GM12878 (cell line): ENCODE measurements around the gene ANKRD13A. TPM values are rescaled to one million over a fixed set of nuclear protein-coding genes. Genes with fewer than 3 reads are reported as not detected.

Experiments
- ATAC-seq: fragments of 200-7000 bp; cut with Tn5 transposase; 3 replicates; pipeline ENCODE4 v1.9.1; 2020; ENCODE audit warnings: mild to moderate bottlenecking, moderate library complexity
- BruUV-seq: library from RNA; stranded (reverse); fragments of 400-500 nt; replicated peaks from 2 replicates; lab custom pipeline; 2021; lab: Mats Ljungman, UMichigan
- CTCF ChIA-PET: fragments of 300-600 bp; sonication (Branson Sonifier 250); formaldehyde crosslinking; extraction: SDS; loops from one replicate; lab custom pipeline; 2021; ENCODE audit warnings: inconsistent platforms; lab: Yijun Ruan, JAX
- POLR2A ChIA-PET: fragments of 350-600 bp; formaldehyde crosslinking; extraction: SDS; loops from one replicate; lab custom pipeline; 2021; ENCODE audit warnings: inconsistent platforms; lab: Charles Lee
- RAD21 ChIA-PET: fragments of 300-600 bp; sonication (Branson Sonifier 250); formaldehyde crosslinking; loops from one replicate; lab custom pipeline; 2023; ENCODE audit warnings: antibody characterized with exemption; ENCODE audit not compliant: unreplicated experiment; lab: Charles Lee
- SMC1A ChIA-PET: fragments of 300-600 bp; sonication (Branson Sonifier 250); formaldehyde crosslinking; loops from one replicate; lab custom pipeline; 2023; ENCODE audit not compliant: unreplicated experiment, uncharacterized antibody; lab: Charles Lee
- DNase-seq: peaks from one replicate; pipeline ENCODE4 v3.0.0-alpha.2; 2011; ENCODE audit warnings: low read depth, low spot score
- FAIRE-seq: peaks from 3 replicates; lab custom pipeline; 2011; peaks lifted over from hg19 to GRCh38; lab: Jason Lieb, UNC
- H2AFZ ChIP-seq: 2 replicates; pipeline ENCODE4 v1.6.0; 2011; ENCODE audit warnings: low read depth, low read length, control low read depth; ENCODE audit not compliant: control insufficient read depth
- H3K27ac ChIP-seq: 2 replicates; pipeline ENCODE4 v1.5.1; 2011; ENCODE audit warnings: control low read depth; ENCODE audit not compliant: control insufficient read depth, insufficient read depth
- H3K27me3 ChIP-seq, 2 experiments: replicated peaks in 1 of 2; 2 replicates each; pipeline versions ENCODE4 v1.6.0 to v1.6.1; 2011; ENCODE audit warnings: low read length in 1 of 2; ENCODE audit not compliant: control insufficient read depth in 2 of 2, insufficient read depth in 2 of 2
- H3K36me3 ChIP-seq, 2 experiments: 2 replicates each; pipeline ENCODE4 v1.5.1; 2011; ENCODE audit warnings: low read length in 1 of 2; ENCODE audit not compliant: control insufficient read depth in 2 of 2, insufficient read depth in 2 of 2
- H3K4me1 ChIP-seq: 2 replicates; pipeline ENCODE4 v1.6.1; 2011; ENCODE audit warnings: mild to moderate bottlenecking, low read length, moderate library complexity, mixed read lengths; ENCODE audit not compliant: control insufficient read depth, insufficient read depth
- H3K4me2 ChIP-seq: 2 replicates; pipeline ENCODE4 v1.6.0; 2011; ENCODE audit warnings: control low read depth; ENCODE audit not compliant: control insufficient read depth, insufficient read depth
- H3K4me3 ChIP-seq: fragments of 200-600 bp; sonication (generic); 2 replicates; pipeline ENCODE4 v1.5.1; 2016
- H3K79me2 ChIP-seq: 2 replicates; pipeline ENCODE4 v1.6.0; 2011; ENCODE audit warnings: low read length; ENCODE audit not compliant: control insufficient read depth, insufficient read depth
- H3K9ac ChIP-seq: 2 replicates; pipeline ENCODE4 v1.8.0; 2011; ENCODE audit warnings: low read length, control low read depth, mixed read lengths; ENCODE audit not compliant: control insufficient read depth, insufficient read depth
- H3K9me3 ChIP-seq: replicated peaks from 3 replicates; pipeline ENCODE4 v1.5.1; 2011; ENCODE audit warnings: mild to moderate bottlenecking, low read length; ENCODE audit not compliant: control insufficient read depth, insufficient read depth
- H4K20me1 ChIP-seq: 2 replicates; pipeline ENCODE4 v1.6.0; 2011; ENCODE audit not compliant: control insufficient read depth, insufficient read depth
- ATF3 ChIP-seq: IDR thresholded peaks from 2 replicates; pipeline ENCODE4 v1.6.1; 2011; ENCODE audit warnings: low read depth, mild to moderate bottlenecking, low read length, moderate library complexity, borderline replicate concordance; ENCODE audit errors: extremely low read depth
- IRF5 ChIP-seq: fragments of 450-650 bp; IDR thresholded peaks from 2 replicates; pipeline ENCODE4 v1.6.1; 2017; ENCODE audit warnings: borderline replicate concordance
- MXI1 ChIP-seq: fragments of 150-350 bp; IDR thresholded peaks from 2 replicates; pipeline ENCODE4 v1.6.1; 2011; ENCODE audit warnings: low read depth, mild to moderate bottlenecking, inconsistent platforms, low read length, improper control_type of control experiment
- POLR2A ChIP-seq: IDR thresholded peaks from 2 replicates; pipeline ENCODE4 v1.6.1; 2011; ENCODE audit warnings: low read depth, mild to moderate bottlenecking, low read length
- ZBTB11 ChIP-seq: fragments of 450-650 bp; formaldehyde crosslinking; IDR thresholded peaks from 2 replicates; pipeline ENCODE4 v1.5.0; 2022; ENCODE audit warnings: mild to moderate bottlenecking, missing genetic modification characterization
- ZBTB4 ChIP-seq: fragments of 450-650 bp; formaldehyde crosslinking; IDR thresholded peaks from 2 replicates; pipeline ENCODE4 v1.4.0; 2022; ENCODE audit warnings: mild to moderate bottlenecking, moderate library complexity
- ZNF592 ChIP-seq: fragments of 450-650 bp; IDR thresholded peaks from 2 replicates; pipeline ENCODE4 v1.6.1; 2017; ENCODE audit warnings: mild to moderate bottlenecking, moderate library complexity
- WGBS: methylation state at CpG from one replicate; pipeline ENCODE4 v1.1.6; 2016; ENCODE audit warnings: low lambda C conversion rate; ENCODE audit not compliant: insufficient replicate concordance, insufficient coverage; ENCODE audit errors: missing lambda C conversion rate; 5-methylcytosine and 5-hydroxymethylcytosine counted together
- in situ Hi-C: fragments of 300-500 bp; cut with MboI; formaldehyde crosslinking; loops from 9 replicates; pipeline ENCODE4 v1.14.3; 2018; ENCODE audit warnings: mixed read lengths
- intact Hi-C: fragments of 100-400 bp; cut with micrococcal nuclease; formaldehyde crosslinking; loops from one replicate; pipeline ENCODE4 v1.14.2; 2022; ENCODE audit not compliant: unreplicated experiment
- polyA plus RNA-seq, 11 experiments: library from polyadenylated mRNA; depleted of rRNA in 4 of 11; unstranded in 6 of 11; stranded (reverse) in 5 of 11; fragments of >200 nt; fragmentation: Nextera tagmentation in 4 of 11; fragmentation: Illumina TruSeq in 1 of 11; extraction: Ambion mirVana in 4 of 11; extraction: Trizol in 1 of 11; gene quantifications; 1 replicate in 1 of 11; 2 replicates in 10 of 11; pipeline versions ENCODE4 v1.2.1 to v1.2.3, GENCODE V29; 2011 to 2016; ENCODE audit warnings: inconsistent platforms in 2 of 11, missing spikeins in 2 of 11, low read depth in 1 of 11
- total RNA-seq, 4 experiments: library from RNA; depleted of rRNA in 3 of 4; stranded (reverse); fragments of >200 nt in 3 of 4; fragmentation: Illumina TruSeq in 1 of 4; extraction: Trizol in 1 of 4; gene quantifications; 2 replicates each; pipeline versions ENCODE4 v1.2.1 to v1.2.3, GENCODE V29; 2013 to 2021
- TF ChIP-seq, protein P1 (sequence below): fragments of 450-650 bp; IDR thresholded peaks from 2 replicates; pipeline ENCODE4 v1.6.1; 2014; ENCODE audit warnings: mild to moderate bottlenecking

The ANKRD13A gene
- total and polyA plus RNA-seq, 10 of the 15 experiments (the other 5 are each of a cell fraction or from before 2014, with no cell fraction given) = 10.2 to 93.4 (median 76.5) TPM

DNA sequence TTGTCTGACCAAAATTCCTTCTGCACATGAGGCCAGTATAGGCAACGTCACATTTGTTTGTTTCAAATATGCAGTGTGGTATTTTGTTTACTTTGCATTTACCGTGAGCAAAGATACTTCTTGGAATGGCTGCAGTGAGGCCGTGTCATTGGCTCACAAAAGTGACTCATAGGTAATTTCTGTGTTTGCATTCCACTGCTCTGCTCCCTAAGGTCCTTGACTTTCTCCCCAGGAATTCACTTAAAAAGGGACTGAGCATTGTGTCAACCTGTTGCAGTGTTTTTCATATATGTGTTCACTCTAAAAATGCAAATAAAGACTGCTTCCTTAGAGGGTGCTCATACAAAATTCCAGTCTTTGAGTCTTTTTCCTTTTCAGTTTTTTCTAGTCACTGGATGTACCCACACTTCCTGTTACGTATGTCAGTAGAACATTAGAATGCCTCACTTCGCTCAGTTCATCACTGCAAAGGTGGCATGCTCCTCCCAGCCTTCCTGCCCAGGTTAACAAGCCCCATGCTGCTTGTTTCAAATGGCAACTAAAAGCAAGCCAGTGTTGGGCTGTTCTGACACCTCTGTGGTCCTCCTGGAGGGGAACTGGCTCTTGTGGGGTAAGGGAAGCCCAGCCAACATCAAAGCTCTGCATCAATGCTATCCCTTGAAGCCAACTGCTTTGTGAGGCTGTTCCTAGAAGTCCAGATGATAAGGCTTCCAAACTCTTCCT, 40.0 kb downstream of the ANKRD13A start:
- no peak overlapping the region for H2AFZ ChIP-seq
- H3K27me3 ChIP-seq = no peaks in the 10 kb centered on the region
- H3K4me1 ChIP-seq = no peaks in the 10 kb centered on the region
- no peaks in the 10 kb centered on the region for H3K9me3 ChIP-seq
- TSS peak; percentile 64 for BruUV-seq
- no peak overlapping the region for H3K27ac ChIP-seq
- H3K79me2 ChIP-seq = peaks cover 2% of the 10 kb centered on the region; the same call in 1 of the 2 replicates
- intact Hi-C loops = no loop called here
- ChIA-PET SMC1A (no interaction called here), RAD21 (no interaction called here), POLR2A (no interaction called here), CTCF (interaction anchor here (0.7 kb wide), 1 partner anchor 26 kb away, joined by 3 read pairs; no protein-coding TSS in a partner anchor)
- in situ Hi-C loops = no loop called here
- 55% methylated on average over 5 of the region's 5 CpGs for WGBS
- no peak overlapping the region for H3K4me3 ChIP-seq
- no peak for FAIRE-seq
- H3K4me2 ChIP-seq = no peak overlapping the region
- TF ChIP-seq POLR2A (peak; percentile 37; the same call in 1 of the 2 replicates), IRF5 (no peak), ZBTB4 (CRISPR knock-in tag) (no peak), ATF3 (no peak), ZBTB11 (no peak), ZNF592 (no peak), MXI1 (no peak)
- TF ChIP-seq, protein P1, sequence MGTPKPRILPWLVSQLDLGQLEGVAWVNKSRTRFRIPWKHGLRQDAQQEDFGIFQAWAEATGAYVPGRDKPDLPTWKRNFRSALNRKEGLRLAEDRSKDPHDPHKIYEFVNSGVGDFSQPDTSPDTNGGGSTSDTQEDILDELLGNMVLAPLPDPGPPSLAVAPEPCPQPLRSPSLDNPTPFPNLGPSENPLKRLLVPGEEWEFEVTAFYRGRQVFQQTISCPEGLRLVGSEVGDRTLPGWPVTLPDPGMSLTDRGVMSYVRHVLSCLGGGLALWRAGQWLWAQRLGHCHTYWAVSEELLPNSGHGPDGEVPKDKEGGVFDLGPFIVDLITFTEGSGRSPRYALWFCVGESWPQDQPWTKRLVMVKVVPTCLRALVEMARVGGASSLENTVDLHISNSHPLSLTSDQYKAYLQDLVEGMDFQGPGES = no peak
- no peak overlapping the region for H3K9ac ChIP-seq
- no peak for DNase-seq
- ATAC-seq = no peak
- H4K20me1 ChIP-seq = no peaks in the 10 kb centered on the region
- peaks cover 6 to 25% of the 10 kb centered on the region in 2 experiments for H3K36me3 ChIP-seq
